Esophagus squamous epithelium (tissue), 5 donors: ENCODE data around the gene KCNH1. TPM values are rescaled to one million over a fixed set of nuclear protein-coding genes. Genes with fewer than 3 reads are reported as not detected.

Experiments used
- DNase-seq: peaks from one replicate; lab custom pipeline; 2025; lab: John Stamatoyannopoulos, UW
- H3K27ac ChIP-seq, 4 donors: fragments of 200-600 bp; sonication (generic); one replicate each; pipeline ENCODE4 v1.5.1; 2016 to 2019; ENCODE audit warnings: mild to moderate bottlenecking in 1 of 4
- H3K27me3 ChIP-seq, 4 donors: fragments of 200-600 bp; sonication (generic); 1 replicate in 3 of 4; 2 replicates in 1 of 4; pipeline versions ENCODE4 v1.5.1 to v1.6.0; 2017 to 2021; ENCODE audit warnings: antibody characterized with exemption in 1 of 4
- H3K36me3 ChIP-seq, 3 donors: fragments of 200-600 bp; sonication (generic); one replicate each; pipeline ENCODE4 v1.5.1; 2016 to 2019
- H3K4me1 ChIP-seq, 3 donors: fragments of 200-600 bp; sonication (generic); one replicate each; pipeline ENCODE4 v1.5.1; 2017 to 2019
- H3K4me3 ChIP-seq, 4 donors: fragments of 200-600 bp; sonication (generic); 1 replicate in 3 of 4; 2 replicates in 1 of 4; pipeline ENCODE4 v1.5.1; 2016 to 2019; ENCODE audit warnings: mild to moderate bottlenecking in 2 of 4, moderate library complexity in 1 of 4
- H3K9me3 ChIP-seq, 3 donors: fragments of 200-600 bp; sonication (generic); one replicate each; pipeline ENCODE4 v1.5.1; 2016 to 2019
- CTCF ChIP-seq, 6 experiments: fragments of 450-650 bp in 4 of 6; fragments of 200-600 bp in 2 of 6; sonication (generic) in 2 of 6; IDR thresholded peaks; one replicate each; pipeline ENCODE4 v1.5.1; 2016 to 2019; ENCODE audit warnings: antibody characterized with exemption in 6 of 6, mild to moderate bottlenecking in 4 of 6, moderate library complexity in 4 of 6
- POLR2A ChIP-seq, 4 donors: fragments of 450-650 bp; IDR thresholded peaks; one replicate each; pipeline ENCODE4 v1.6.1; 2017; ENCODE audit warnings: antibody characterized with exemption in 4 of 4, mild to moderate bottlenecking in 4 of 4, moderate library complexity in 3 of 4
- WGBS, 2 donors: methylation state at CpG; one replicate each; pipeline ENCODE4 v1.1.5; 2018; 5-methylcytosine and 5-hydroxymethylcytosine counted together
- intact Hi-C: fragments of 100-400 bp; cut with DNase I; formaldehyde crosslinking; loops from one replicate; pipeline ENCODE4 v1.15.0; 2022
- total RNA-seq, 4 donors: library from RNA; depleted of rRNA; stranded (reverse); fragments of >200 nt; gene quantifications; one replicate each; pipeline ENCODE4 v1.1.0, GENCODE V29; 2016
- donor health status: DM: yes; HTN: yes; CAD: no.

The KCNH1 gene
- total RNA-seq, 4 donors from 2014 or later = 0.57 to 1.0 (median 0.83) TPM; not detected in 1

DNA sequence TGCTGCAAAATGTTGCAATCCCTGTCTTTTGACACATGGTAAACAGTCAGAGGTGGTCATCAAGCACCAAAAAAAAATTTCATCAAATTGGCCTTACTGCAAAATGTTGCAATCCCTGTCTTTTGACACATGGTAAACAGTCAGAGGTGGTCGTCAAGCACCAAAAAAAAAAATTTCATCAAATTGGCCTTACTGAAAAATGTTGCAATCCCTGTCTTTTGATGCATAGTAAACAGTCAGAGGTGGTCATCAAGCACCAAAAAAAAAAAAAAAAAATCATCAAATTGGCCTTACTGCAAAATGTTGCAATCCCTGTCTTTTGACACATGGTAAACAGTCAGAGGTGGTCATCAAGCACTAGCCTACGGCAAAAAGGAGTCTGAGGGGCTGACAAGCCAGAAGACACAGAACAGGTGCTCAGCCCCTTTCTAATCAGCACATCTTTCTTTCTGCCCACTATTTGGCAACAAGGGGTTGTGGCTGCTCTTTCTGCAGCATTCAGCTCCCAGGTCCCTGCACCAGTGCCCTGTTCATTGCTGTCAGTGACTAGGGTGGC is 223.8 kb downstream of the KCNH1 start:
- Histone ChIP-seq H3K9me3 (no peaks in the 10 kb centered on the region), H3K27ac (no peak overlapping the region), H3K36me3 (no peaks in the 10 kb centered on the region), H3K27me3 (peaks cover 0 to 6% (median 0%) of the 10 kb centered on the region in 4 donors), H3K4me1 (no peaks in the 10 kb centered on the region), H3K4me3 (no peak overlapping the region)
- WGBS, 2 donors = 50 to 58% methylated on average over 2 of the region's 2 CpGs
- no peak for TF ChIP-seq POLR2A (IDR thresholded peaks at IDR 0.05)
- DNase-seq = no peak
- intact Hi-C loops = no loop called here

GRCh38 chr1:210908791-210909190 is 225.2 kb downstream of the KCNH1 start:
- TF ChIP-seq CTCF (IDR thresholded peaks at IDR 0.05) (no peak), POLR2A (IDR thresholded peaks at IDR 0.05) (no peak)
- DNase-seq = no peak
- H3K27me3 ChIP-seq = peaks cover 0 to 11% (median 0%) of the 10 kb centered on the region in 4 donors
- WGBS, 2 donors = 62 to 72% methylated on average over 3 of the region's 3 CpGs
- no peaks in the 10 kb centered on the region for H3K9me3 ChIP-seq
- H3K27ac ChIP-seq = no peak overlapping the region
- H3K4me3 ChIP-seq = no peak overlapping the region
- H3K4me1 ChIP-seq = no peaks in the 10 kb centered on the region
- intact Hi-C loops = no loop called here
- no peaks in the 10 kb centered on the region for H3K36me3 ChIP-seq

DNA sequence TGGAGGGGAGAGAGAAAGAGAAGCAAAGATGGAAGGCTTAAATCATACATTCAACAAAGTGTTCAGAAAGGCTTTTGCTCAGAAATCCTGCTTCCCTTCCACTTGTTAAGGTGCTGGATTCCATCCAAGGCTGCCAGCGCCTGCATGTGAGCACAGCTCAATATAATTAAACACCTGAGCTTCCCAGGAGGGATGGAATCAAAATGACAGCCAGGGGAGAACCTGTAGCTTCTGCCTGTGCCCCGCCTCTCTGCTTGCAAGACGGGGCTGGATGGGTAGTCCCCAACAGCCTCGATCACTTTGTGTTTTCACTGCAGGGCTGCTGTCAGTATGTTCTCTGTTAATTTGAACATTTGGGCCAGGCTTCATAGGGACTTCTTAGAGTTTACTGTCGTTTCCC is 225.7 kb downstream of the KCNH1 start:
- Histone ChIP-seq H3K4me3 (no peak overlapping the region), H3K9me3 (no peaks in the 10 kb centered on the region), H3K27ac (no peak overlapping the region), H3K4me1 (no peaks in the 10 kb centered on the region), H3K36me3 (no peaks in the 10 kb centered on the region), H3K27me3 (peaks cover 0 to 11% (median 0%) of the 10 kb centered on the region in 4 donors)
- WGBS, 2 donors = 28 to 31% methylated on average over 4 to 5 of the region's 5 CpGs
- no peak for DNase-seq
- TF ChIP-seq CTCF (IDR thresholded peaks at IDR 0.05) (no peak), POLR2A (IDR thresholded peaks at IDR 0.05) (no peak)
- intact Hi-C loops = no loop called here

- no peak overlapping the region for H3K4me3 ChIP-seq
These were observed 226.6 kb downstream of the KCNH1 start for GRCh38 chr1:210907251-210907805.

GRCh38 chr1:210905944-210906453 is 227.9 kb downstream of the KCNH1 start:
- H3K9me3 ChIP-seq = no peaks in the 10 kb centered on the region
- TF ChIP-seq POLR2A (IDR thresholded peaks at IDR 0.05) (no peak), CTCF (IDR thresholded peaks at IDR 0.05) (no peak)
- H3K4me3 ChIP-seq = no peak overlapping the region
- no peaks in the 10 kb centered on the region for H3K4me1 ChIP-seq
- H3K36me3 ChIP-seq = no peaks in the 10 kb centered on the region
- no peak for DNase-seq
- 68 to 74% methylated on average over 7 of the region's 7 CpGs for WGBS, 2 donors
- no peak overlapping the region for H3K27ac ChIP-seq
- intact Hi-C loops = no loop called here
- peaks cover 0 to 11% (median 0%) of the 10 kb centered on the region in 4 donors for H3K27me3 ChIP-seq

More at GRCh38 chr1:210907251-210907805, 226.6 kb downstream of the KCNH1 start:
- intact Hi-C loops = no loop called here
- DNase-seq = no peak
- WGBS, 2 donors = 15 to 18% methylated on average over 1 of the region's 1 CpG
- Histone ChIP-seq H3K27ac (no peak overlapping the region), H3K36me3 (no peaks in the 10 kb centered on the region), H3K9me3 (no peaks in the 10 kb centered on the region), H3K27me3 (peaks cover 0 to 11% (median 0%) of the 10 kb centered on the region in 4 donors), H3K4me1 (no peaks in the 10 kb centered on the region)
- TF ChIP-seq POLR2A (IDR thresholded peaks at IDR 0.05) = no peak
- no peak for TF ChIP-seq CTCF (IDR thresholded peaks at IDR 0.05)
